Measurements from ENCODE around the gene TMEM123.

The TMEM123 gene, protein sequence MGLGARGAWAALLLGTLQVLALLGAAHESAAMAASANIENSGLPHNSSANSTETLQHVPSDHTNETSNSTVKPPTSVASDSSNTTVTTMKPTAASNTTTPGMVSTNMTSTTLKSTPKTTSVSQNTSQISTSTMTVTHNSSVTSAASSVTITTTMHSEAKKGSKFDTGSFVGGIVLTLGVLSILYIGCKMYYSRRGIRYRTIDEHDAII

DNA sequence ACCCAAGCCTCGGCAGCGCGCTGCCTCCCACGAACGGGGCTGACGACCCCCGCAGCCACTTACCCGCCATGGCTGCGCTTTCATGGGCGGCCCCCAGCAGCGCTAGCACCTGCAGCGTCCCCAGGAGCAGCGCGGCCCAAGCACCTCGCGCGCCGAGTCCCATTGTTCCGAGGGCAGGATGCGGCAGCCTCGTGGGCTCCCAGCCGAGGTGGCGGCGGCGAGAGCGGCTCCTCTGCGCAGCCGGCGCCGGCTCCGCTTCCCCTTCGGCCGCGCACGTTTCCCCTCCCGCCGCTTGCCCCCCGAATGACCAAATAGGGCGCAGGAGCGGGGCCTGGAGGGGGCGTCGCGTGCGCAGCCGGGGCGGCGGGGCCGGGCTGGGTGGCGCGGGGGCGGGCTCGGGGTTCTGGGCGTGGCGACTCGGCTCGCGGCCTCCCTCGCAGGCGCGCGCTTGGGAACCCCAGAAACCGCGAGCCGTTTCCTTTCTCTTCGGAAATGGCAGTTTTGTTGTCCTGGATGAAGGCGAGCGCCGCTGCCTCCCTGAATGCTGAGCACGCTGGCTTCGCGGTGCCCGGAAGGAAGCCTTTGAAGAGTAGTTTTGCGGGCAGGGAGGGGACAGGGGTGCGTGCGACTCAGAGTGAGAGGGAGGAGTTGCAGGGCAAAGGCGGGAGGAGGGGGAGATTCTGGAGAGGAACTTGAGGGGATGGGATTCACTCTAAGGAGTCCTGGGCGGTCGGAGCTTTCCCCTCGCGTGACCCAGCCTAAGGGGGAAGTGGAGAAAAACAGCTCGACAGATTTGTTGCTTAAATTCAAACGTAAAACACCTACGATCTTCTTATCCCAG, at the start of gene TMEM123:
Gene TMEM123, minus strand, starts transcription at position 305 of the 841 bp plus-strand sequence. Its CDS starts 142 bp downstream, at position 163.
- DNase-seq, result no peak

DNA sequence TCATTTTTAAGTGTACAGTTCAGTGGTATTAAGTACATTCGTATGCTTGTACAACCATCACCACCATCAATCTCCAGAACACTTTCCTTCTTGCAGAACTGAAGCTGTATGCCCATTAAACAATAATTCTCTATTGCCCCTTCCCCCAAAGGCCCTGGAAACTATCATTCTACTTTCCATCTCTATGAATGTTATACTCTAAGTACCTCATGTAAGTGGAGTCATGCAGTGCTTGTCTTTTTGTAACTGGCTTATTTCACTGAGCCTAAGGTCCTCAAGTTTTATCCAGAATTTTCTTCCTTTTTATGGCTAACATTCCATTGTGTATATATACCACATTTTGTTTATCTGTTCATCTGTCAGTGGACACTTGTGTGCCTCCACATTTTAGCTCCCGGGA, 48.3 kb upstream of the TMEM123 start:
- no peak for DNase-seq

DNA sequence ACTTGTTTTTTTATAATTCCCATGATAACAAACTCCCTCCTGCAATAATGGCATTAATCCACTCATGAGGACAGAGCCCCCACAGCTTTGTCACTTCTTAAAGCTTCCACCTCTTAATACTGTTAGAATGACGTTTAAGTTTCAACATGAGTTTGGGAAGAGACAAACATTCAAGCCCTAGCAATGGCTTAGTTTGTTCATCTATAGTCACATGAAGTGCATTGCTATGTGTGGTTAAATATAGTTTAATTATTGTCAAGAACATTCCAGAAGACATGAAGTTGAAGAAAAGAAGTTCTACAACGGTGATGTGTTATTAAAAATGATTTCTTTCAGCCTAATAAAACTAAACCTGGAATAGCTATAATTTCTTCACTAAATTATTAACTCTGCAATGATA, 47.4 kb upstream of the TMEM123 start:
- no peak for DNase-seq

DNA sequence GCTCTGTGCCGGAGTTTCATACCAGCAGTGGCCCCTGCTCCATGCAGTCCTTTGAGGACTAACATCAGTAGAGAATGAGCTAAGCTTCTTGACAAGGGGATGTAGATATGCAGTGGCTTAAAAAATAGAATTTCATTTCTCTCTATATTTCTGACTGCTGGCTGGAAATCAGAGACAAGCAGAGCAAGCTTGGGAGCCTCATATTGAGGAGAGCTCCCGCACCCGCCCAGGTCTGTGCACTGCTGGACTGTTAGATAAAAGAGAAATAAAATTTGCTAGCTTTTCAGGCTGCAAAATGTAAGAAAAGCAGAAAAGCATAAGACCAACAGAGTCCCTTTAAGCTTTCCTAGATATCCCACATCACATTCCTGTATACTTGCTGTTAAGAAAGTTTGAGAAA, 46.6 kb upstream of the TMEM123 start:
- DNase-seq, result no peak

DNA sequence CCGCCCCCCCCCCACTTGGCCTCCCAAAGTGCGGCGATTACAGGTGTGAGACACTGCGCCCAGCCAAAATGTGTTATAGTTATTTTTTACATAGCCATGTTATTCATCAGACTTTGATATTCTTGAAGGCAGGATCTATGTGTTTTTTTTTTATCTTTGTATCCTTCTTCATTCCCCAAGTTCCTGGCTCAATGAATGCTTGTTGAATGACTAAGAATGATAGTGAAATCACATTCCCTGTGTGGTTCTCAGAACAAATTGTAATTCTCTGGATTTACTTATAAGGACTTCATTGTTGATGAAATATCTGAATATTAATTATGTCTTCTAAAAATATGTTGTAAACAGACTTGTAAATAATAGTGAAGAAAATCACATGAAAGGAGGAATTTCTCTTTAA, 44.5 kb upstream of the TMEM123 start:
- DNase-seq, result no peak

DNA sequence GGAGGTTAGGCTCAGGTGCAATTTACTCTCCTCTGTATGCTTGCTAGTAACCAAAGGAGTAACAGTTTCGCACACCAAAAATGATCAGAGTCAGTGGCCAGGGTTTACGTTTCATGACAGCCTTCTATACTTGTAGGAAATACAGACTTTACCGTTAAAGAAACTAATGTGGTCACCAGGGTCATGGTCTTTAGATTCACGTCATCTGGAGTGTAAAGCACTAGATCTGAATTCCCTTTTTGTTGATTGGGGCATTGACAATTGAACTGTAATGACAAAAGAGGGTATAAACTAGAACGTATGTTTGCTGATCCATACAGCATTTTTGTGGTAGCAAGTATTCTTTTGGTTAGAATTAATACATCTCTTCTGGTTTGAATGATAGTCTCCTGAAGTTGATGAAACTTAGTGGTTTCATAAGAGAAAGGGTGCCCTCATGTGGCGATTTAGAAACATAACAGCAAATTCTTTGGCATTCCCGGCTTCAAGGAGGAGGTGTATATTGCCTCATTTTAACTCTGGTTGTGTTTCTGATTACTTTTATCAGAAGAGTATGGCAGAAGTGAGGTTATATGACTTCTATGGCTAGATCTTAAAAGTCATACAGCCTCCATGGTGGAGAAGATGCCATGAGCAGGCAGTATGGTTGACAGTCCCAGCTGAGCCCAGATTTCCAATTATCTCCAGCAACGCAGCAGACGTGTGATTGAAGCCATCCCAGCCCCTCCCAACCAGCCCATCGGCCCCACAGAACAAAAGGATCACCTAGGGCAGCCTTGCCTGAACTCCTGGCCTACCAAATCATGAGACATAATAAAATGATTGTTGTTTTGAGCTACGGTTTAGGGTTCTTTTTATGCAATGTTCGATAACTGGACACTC, 42.8 kb upstream of the TMEM123 start:
- peak; percentile 42 for DNase-seq

DNA sequence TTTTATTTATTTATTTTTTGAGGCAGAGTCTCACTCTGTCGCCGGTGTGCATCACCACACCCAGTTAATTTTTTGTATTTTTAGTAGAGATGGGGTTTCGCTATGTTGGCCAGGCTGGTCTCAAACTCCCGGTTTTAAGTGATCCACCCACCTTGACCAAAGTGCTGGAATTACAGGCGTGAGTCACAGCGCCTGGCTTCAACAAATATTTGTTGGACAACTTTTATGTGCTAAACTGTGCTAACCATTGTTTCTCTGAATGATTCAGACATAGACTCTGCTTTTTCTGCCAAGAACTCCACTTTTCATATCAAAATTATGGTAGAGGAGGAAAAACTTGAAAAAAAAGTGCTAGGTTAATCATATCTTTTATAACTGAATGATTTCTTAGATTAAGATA, 41.7 kb upstream of the TMEM123 start:
- DNase-seq, result no peak

DNA sequence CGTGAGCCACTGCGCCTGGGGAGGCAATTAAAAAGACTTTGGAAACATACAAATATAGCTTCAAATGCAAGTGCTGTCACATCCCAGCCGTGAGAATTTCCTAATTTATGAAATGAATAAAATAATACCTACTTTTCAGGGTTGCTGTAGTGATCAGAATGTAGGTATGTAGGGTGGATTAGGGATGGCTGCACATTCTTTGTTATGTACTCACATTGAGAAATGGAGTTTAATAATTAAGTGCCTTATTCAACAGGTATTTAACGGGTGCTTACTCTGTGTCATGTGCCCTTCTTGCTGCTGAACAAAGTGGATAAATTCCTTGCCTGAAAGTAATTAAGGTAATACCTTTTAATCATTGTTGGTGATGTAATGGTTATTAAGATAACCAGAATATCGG, 41.0 kb upstream of the TMEM123 start:
- DNase-seq, result no peak

DNA sequence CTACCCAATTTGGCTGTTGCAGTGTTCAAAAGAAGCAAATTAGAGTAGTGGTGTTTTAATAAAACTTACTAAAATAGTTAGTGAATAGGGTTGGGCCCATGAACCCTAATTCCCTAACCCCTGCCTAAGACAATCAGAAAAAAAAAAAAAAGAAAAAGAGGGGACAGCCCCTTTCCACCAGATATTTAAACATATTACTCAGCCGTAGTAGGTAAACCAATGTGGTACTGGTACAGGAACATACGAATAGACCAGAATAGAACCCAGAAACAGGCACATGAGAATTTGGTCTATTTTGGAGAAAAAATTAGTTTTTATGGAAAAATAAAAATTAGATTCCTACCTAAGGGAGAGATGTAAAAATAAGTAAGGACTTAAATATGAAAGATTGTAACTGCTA, 39.4 kb upstream of the TMEM123 start:
- DNase-seq, result no peak

DNA sequence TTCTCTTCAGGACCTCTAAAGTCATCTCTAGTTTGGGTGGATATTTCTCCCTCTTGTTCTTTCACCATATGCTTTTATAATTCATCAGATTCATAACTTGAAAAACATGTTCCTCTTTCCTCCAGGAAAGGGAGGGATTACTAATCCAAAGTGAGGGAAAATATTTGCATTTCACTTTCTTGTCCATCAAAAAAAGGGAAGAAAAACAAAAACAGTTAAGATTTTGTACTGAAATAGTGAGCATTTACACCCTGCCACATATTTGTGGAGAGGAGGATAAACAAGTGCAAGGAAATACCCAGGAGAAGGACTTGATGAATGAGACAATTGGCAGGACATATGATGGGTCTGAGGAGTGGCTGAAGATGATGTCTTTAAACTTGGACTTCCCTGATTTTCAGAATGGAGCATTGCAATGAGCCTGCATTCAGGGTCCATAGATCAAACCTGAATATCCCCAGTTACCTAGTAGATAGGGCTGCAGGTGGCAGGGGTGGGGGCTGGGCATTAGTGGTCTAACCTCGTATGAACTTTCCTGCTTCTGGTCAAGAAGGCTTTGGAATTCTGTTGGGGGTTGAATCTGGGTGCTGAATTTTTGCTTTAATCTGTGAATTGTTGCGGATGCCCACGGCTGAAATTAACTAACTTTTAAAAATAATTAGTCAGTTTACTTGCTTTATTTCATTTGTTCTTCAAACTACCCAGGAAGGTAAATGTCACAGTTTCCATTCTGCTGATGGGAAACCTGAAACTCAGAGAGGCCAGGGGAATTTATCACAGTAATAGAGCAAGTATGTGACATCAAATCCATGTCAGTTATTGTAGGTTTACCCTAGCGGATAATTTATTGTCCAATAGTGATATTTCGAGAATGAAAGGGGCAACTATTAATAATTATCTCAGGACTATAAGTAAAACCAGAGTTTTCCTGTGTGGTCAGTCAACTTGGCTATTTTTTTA, 36.9 kb upstream of the TMEM123 start:
- no peak for DNase-seq

DNA sequence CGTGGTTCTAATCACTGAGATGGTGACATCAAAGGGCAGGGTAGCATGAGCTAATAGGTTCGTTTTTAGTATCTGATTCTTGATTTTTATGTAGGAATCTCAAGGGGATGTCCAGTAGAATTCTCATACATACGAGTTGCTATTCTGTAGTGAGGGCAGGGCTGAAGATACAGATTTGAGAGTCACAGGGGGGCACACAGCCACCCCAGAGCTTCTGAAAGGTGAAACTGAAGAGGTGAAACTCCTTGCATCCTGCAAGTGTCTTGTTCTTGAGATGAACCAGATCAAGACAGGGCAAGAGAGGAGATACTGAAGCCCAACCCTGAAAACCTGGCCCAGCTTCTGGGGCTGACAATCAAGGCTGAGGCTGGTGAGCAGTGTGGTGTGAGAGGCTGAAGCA, 35.6 kb upstream of the TMEM123 start:
- DNase-seq, result no peak

DNA sequence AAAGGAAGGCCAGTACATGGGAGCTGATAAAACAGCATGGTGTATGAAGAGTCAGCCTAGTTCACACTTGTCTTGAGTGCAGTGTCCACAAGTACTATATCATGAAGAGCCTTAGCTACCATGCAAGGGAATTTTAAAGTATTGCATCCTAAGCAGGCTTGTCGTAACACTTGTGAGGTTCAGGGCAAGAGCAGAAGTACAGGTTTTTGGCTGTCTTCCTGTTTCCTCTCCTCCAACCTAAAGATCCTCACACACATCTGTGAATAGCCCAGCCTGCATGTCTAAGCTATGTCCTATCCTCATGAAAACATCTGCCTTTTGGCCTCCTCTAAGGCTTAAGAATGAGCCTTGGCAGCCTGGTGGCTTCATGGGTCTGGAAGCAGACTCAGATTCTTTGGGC, 34.6 kb upstream of the TMEM123 start:
- DNase-seq, result no peak

DNA sequence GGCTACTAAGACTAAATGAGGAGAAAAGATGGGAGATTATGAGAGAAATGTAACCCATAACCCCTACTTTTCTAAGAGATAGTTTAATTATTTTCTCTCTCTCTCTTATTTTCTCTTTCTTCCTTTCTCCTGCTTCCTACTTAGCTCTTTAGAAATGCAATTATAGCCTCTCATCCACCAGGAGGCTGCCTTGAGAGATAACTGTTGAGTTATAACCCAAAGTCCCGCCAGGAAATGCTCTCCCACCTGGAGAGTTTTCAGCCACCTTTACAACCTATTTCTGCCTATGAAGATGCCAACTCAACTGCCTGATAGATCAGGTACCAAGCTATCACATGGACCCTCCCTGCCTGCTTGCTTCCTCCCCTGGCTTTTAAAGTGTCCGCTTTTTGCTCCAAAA, 34.0 kb upstream of the TMEM123 start:
- no peak for DNase-seq

DNA sequence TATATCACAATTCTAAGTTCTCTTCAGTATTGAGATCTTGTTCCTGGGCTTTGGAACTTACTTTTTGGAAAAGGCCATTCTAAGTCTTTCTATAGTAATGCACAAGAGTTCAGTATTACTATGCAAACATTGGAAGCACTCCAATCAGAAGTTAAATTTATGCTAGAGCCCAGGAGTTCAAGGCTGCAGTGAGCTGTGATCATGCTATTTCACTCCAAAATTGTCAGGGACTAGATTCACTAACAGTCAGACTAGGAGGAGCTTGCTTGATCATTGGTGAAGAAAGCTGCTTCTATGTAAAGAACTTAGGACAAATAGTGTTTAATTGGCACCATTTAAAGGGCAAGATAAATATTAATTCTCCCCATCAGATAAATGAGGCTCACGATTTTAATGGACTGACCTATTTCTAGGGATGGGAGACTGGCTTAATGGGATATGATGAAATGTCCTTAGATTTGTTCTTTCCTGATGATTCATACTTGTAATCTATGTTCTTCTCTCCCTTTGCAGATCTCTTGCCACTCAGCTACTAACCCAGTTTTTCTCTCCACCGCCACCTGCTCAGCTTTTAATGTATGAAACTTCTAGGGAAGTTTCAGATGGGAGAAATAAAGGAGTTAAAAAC, 32.6 kb upstream of the TMEM123 start:
- DNase-seq, result no peak

DNA sequence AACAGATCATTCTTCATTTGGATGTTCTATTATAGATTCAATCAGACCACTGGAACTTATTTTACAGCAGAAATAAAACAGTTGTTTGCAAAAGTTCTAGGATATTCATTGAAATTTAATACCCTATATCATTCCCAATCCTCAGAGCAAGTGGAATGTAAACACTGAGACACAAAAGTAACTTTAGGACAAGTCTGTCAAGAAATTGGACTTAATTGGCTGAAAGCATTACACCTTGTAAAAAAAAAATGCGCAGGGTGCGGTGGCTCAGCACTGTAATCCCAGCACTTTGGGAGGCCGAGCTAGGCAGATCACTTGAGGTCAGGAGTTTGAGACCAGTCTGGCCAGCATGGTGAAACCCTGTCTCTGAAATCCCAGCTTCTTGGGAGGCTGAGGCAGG, 29.9 kb upstream of the TMEM123 start:
- no peak for DNase-seq

DNA sequence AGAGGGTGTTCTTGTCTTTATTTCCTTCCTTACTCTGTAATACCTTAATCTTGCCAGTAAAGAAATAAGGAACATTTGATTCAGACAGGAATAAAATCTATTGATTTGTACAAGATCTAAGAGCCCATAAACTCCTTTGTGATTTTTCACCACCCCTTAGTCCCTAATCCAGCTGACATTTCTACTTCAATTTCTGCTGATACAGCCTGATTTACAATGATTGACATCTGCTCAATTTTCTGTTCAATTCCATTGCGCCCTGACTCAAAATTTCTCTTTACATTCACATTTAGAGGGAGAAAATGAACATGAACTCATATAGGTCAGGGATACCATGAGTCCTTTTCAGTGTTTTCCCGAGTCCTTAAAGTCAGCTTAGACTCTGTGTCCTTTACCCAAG, 27.2 kb upstream of the TMEM123 start:
- DNase-seq, result no peak

DNA sequence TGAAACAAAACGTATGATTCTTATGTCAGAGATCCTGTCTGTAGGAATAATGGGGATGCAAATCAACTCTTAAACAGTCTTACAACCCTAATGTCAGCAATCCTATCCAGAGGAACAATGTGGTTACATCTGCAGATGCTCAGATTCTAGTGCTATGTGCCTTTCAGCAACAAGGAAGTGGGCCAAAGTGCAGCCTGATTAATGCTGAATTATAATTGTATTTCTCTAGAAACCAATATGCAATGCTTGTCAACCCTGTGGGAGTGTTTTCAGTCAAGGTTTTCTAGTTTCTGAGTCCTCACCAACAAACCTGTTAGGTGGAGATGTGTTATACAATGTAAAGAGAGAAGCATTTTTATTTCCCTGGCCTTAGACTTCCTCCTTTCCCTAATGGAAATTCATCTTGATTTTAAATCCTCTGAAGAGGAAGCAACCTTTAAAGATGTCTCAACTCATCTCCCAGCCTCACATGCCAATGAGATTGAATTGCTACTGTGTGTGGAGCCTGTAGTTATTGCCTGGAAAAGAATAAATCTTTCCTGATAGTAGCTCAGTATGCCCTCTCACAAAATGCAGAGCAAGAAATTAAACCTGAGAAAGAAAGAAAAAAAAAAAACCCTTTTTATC, 26.2 kb upstream of the TMEM123 start:
- DNase-seq, result no peak

DNA sequence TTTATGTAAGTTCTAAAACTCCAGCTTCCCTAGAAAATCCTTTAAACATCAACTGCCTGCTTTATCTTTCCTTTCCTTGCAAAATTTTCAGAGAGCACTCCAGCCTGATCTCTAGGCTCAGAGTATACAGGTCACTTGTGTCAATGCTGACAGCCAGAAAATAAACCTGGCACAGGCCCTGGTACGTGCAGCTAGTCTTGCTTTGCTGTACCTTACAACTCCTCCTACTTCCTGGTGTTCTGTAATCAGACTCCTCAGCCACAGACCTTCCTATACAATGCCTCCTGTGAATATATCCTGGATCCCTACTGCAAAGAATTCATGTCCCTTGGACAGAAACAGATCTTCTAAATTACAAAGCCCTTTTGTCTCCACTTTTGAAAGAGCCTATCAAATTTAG, 24.2 kb upstream of the TMEM123 start:
- DNase-seq, result peak; percentile 58

DNA sequence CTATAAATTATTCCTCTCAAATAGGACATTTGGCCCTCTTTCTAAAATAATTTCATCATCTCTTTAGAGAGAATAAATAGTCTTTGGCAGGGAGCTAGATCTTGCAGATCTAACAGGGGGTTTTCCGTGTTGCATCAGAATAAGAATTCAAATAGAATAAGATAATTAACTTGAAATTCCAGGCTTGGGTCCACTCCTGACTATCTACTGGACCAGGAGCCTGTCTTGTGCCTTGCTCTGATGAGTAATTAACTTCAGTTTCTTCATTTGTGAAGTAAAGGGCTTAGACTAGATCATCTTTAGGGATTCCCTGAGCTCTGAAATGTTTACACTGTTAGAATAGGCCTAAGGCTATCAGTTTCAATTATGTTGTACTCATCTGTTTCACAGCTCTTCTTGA, 23.5 kb upstream of the TMEM123 start:
- no peak for DNase-seq

DNA sequence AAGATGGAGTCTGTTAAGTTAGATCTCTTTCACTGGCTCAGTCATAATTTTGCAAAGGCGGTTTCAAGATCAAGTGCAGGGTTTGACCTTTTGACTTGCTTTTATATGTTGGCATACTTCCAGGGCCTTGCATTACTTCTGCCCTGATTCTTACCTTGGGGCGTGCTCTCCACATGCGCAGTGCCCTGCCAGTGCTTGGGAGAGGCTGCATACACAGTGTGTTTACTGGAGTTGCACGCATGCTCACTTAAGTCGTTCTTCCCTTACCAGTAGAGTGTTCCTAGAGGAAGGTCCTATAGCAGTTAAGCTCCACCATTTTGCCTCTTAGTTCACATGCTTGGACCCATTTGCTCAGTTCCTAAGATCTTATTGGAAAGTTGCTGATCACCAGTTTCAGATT, 21.0 kb upstream of the TMEM123 start:
- no peak for DNase-seq

DNA sequence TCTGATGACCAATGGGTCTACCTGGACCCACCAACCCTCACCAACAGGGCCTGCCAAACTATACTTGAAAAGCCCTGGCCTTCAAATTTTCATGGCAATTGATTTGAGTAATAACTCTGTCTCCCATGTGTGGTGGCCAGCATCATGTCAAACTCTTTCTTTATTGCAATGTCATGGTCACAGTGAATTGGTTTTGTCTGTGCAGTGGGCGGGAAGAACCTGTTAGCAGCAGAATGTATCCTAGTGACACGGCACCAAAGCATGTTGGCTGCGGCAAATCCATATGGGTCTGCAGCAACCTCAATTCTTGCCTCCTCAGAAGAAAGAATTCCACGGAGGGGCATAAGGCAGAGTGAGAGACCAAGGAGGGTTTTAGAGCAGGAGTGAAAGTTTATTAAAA, 19.6 kb upstream of the TMEM123 start:
- no peak for DNase-seq

DNA sequence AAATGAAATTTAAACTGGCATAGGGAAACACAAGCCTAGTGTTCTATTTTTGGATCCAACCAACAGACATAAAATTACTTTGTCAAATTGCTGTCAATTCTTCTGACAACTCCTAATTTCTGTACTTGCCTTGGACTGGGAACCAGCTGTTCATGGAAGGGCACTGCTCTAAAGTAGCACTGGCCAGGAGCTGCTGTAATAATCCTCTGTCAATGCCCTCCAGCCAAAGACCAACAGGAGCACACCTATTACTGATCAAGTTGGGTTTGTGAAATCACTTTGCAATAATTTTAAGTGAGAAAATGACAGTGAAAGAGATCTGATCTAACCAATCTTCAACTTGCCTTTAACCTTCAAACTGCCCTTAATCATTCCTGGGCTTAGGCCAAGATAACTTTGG, 18.9 kb upstream of the TMEM123 start:
- no peak for DNase-seq
